ACC112 (cell line): ENCODE data around the gene MRPS31.
"Not testable (repeated sequence)": the region's sequence is repeated elsewhere in the genome, so short reads cannot be mapped to it uniquely, and the experiment has no call there.

Source experiments
- H2AFZ ChIP-seq: fragments of 200-600 bp; sonication (generic); one replicate; pipeline ENCODE4 v1.6.0; 2017; ENCODE audit warnings: antibody characterized with exemption, low read length; ENCODE audit not compliant: unreplicated experiment
- H3K27ac ChIP-seq: fragments of 200-600 bp; sonication (generic); 2 replicates; pipeline ENCODE4 v1.5.1; 2014; ENCODE audit warnings: low read depth, mild to moderate bottlenecking, antibody characterized with exemption, low read length, moderate library complexity
- H3K27me3 ChIP-seq: fragments of 200-600 bp; sonication (generic); 2 replicates; pipeline ENCODE4 v1.6.1; 2014; ENCODE audit warnings: mild to moderate bottlenecking, antibody characterized with exemption, low read length, moderate library complexity, mixed read lengths; ENCODE audit not compliant: insufficient read depth
- H3K36me3 ChIP-seq: fragments of 200-600 bp; sonication (generic); 2 replicates; pipeline ENCODE4 v1.6.1; 2016; ENCODE audit warnings: mild to moderate bottlenecking, antibody characterized with exemption, low read length, moderate library complexity, mixed read lengths; ENCODE audit not compliant: insufficient read depth
- H3K4me1 ChIP-seq: fragments of 200-600 bp; sonication (generic); one replicate; pipeline ENCODE4 v1.6.1; 2016; ENCODE audit warnings: low read length, mixed read lengths; ENCODE audit not compliant: insufficient read depth, unreplicated experiment, control insufficient read depth
- H3K4me3 ChIP-seq: fragments of 200-600 bp; sonication (generic); 2 replicates; pipeline ENCODE4 v1.5.1; 2014; ENCODE audit warnings: mild to moderate bottlenecking, low read depth, low read length
- H3K79me2 ChIP-seq: fragments of 200-600 bp; sonication (generic); one replicate; pipeline ENCODE4 v1.6.0; 2016; ENCODE audit warnings: low read length; ENCODE audit not compliant: control insufficient read depth, unreplicated experiment, insufficient read depth

The MRPS31 gene

DNA sequence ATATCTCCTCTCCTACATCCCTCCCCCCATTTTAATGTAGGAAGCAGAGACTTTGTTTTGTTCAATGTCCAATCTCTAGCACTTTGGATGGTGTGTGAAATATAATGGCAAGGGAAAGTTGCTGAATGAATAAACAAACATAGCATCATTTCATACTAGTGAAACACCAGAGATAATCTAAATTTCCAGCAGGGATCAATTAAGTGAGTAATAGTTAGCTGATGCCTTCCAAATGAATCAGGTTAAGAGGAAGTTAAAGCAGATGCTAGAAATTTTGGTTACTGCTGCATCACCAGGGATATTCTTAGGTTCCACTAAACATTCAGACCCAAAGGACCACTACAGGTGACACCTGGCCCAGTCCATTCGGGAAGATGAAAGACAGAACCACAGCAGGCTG is 8.1 kb downstream of the MRPS31 start:
- H3K27ac ChIP-seq, result no peak overlapping the region
- H3K4me3 ChIP-seq, result no peak overlapping the region
- peaks cover 3% of the 10 kb centered on the region for H3K79me2 ChIP-seq
- H3K27me3 ChIP-seq, result no peaks in the 10 kb centered on the region
- H2AFZ ChIP-seq, result no peak overlapping the region
- no peaks in the 10 kb centered on the region; the same call in 1 of the 2 replicates for H3K36me3 ChIP-seq
- peaks cover 7% of the 10 kb centered on the region for H3K4me1 ChIP-seq

DNA sequence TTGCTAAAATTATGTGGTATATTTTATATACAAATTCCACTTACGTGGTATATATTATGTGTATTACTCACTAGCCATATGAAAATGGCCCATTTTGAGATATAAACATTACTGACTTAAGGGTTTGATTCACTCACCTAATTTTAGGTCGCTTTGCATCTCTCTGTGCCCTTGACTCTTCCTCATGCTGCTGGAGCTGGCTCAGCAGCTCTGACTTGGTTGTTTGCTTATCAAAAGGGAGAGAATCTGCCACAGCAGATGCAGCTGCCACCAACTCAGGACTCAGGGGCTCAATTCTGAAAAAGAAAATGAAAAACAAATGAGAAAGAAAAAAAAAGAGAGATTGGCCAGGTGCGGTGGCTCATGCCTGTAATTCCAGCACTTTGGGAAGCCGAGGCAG is 12.2 kb downstream of the MRPS31 start:
- Histone ChIP-seq H3K27ac (no peak overlapping the region), H2AFZ (no peak overlapping the region), H3K27me3 (no peaks in the 10 kb centered on the region), H3K36me3 (peaks cover 4% of the 10 kb centered on the region), H3K4me1 (peaks cover 3% of the 10 kb centered on the region), H3K79me2 (no peaks in the 10 kb centered on the region), H3K4me3 (no peak overlapping the region)

DNA sequence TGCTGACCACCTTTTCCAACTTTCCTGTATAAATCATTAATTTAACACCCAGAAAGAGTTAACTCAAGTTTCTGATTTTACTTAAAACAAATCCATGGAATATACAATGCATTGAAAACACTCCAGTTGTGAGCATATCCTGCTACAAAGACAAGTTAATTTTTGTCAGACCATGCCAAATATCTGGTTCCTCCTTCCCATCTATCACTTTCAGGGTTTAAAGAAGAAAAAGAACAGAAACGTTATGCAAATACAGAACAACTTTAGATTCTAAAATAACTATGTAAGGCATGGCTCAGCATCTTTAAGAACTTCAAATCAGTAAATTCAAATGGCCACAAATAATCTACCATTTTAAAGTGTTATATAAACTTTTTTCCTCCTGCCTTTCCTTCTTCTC is 14.9 kb downstream of the MRPS31 start:
- Histone ChIP-seq H3K4me3 (no peak overlapping the region), H2AFZ (no peak overlapping the region), H3K27me3 (no peaks in the 10 kb centered on the region), H3K79me2 (no peaks in the 10 kb centered on the region), H3K36me3 (peaks cover 4% of the 10 kb centered on the region), H3K4me1 (no peaks in the 10 kb centered on the region), H3K27ac (no peak overlapping the region)

DNA sequence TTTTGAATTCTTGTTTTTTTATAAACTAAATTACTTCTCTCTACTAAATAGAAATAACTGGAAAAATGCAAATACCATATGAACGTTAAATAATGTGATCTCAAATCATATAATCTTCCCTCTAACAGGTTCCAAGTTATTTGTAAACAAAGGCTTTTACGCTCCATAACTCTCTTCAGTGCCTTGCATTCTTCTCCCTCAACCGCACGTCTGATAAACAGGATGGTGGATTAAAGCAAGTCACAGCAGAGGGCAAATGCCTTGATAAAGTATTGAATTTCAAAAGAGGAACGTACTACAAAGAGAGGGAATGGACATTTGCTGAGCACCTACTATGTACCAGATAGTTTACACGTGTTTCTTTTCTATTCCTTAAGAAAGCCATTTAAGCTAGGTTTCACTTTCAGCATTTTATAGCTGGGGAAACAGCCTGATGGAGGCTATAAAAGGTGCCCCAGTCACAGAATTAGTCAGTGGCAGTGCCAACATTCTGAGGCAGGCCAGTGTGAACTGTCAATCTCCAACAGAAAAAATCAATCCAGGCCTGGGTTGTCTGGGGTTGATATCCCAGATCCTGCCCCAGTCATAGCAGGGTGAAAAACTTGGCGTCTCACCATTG is 15.8 kb downstream of the MRPS31 start:
- Histone ChIP-seq H3K27me3 (no peaks in the 10 kb centered on the region), H3K27ac (no peak overlapping the region), H3K4me1 (no peaks in the 10 kb centered on the region), H3K36me3 (peaks cover 4% of the 10 kb centered on the region), H2AFZ (no peak overlapping the region), H3K79me2 (no peaks in the 10 kb centered on the region), H3K4me3 (no peak overlapping the region)

DNA sequence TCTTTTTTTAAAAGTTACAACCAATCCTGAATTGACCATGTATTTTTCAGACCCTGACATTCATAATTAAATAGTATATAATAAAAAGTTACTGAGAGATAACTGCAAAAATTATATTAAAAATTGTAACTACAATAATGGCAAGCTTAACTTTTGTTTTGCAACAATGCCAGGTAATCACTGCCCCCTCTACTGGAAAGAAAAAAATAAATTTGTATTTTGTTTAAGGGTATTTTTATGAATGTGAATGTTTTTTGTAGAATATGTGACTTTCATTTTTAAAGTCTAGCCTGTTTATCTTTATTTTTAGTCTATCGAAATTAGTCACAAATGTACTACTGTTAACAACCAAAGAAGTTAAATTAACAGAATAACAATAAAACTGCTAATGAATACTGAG is 21.7 kb downstream of the MRPS31 start:
- Histone ChIP-seq H3K27ac (no peak overlapping the region), H3K27me3 (no peaks in the 10 kb centered on the region), H3K4me3 (no peak overlapping the region), H3K36me3 (peaks cover 5% of the 10 kb centered on the region), H3K79me2 (no peaks in the 10 kb centered on the region), H3K4me1 (no peaks in the 10 kb centered on the region), H2AFZ (no peak overlapping the region)

DNA sequence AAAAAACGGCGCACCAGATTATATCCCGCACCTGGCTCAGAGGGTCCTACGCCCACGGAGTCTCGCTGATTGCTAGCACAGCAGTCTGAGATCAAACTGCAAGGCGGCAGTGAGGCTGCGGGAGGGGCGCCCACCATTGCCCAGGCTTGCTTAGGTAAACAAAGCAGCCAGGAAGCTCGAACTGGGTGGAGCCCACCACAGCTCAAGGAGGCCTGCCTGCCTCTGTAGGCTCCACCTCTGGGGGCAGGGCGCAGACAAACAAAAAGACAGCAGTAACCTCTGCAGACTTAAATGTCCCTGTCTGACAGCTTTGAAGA is 35.8 kb downstream of the MRPS31 start:
- not testable (repeated sequence) for H3K27ac ChIP-seq, H3K4me1 ChIP-seq, H3K36me3 ChIP-seq, H2AFZ ChIP-seq, H3K4me3 ChIP-seq, H3K79me2 ChIP-seq, H3K27me3 ChIP-seq

DNA sequence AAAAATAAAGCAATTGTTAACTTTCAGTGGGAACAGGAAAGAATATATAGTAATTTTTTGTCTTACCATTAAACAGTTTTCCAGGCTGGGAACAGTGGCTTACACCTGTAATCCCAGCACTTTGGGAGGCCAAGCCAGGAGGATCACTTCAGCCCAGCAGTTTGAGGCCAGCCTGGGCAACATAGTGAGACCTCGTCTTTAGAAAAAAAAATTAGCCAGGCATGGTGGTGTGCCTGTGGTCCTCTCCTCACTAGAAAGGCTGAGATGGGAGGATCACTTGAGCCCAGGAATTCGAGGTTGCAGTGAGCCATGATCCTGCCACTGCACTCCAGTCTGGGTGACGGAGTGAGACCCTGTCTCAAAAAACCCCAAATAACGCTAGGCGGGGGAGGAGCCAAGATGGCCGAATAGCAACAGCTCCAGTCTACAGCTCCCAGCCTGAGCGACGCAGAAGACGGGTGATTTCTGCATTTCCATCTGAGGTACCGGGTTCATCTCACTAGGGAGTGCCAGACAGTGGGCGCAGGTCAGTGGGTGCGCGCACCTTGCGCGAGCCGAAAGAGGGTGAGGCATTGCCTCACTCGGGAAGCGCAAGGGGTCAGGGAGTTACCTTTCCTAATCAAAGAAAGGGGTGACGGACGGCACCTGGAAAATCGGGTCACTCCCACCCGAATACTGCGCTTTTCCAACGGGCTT is 36.3 kb downstream of the MRPS31 start:
- H3K79me2 ChIP-seq, H3K4me3 ChIP-seq, H2AFZ ChIP-seq, H3K36me3 ChIP-seq, H3K27me3 ChIP-seq, H3K4me1 ChIP-seq, H3K27ac ChIP-seq: not testable (repeated sequence)

DNA sequence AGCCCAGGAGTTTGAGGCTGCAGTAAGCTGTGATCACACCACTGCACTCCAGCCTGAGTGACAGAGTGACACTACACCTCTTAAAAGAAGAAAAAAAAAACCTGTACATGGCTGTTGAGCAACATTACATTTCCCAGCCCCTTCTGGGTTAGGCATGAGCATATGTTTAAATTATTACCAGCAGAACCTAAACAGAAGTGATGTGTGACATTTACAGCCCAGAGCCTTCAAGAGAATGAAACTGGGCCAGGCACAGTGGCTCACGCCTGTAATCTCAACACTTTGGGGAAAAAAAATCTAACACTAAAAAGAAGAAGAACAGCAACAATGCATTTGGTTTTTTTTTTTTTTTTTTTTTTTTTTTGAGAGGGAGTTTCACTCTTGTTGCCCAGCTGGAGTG is 38.3 kb downstream of the MRPS31 start:
- Histone ChIP-seq H3K4me3 (no peak overlapping the region), H3K36me3 (no peaks in the 10 kb centered on the region), H3K27ac (no peak overlapping the region), H3K79me2 (no peaks in the 10 kb centered on the region), H3K27me3 (no peaks in the 10 kb centered on the region), H3K4me1 (no peaks in the 10 kb centered on the region), H2AFZ (no peak overlapping the region)

DNA sequence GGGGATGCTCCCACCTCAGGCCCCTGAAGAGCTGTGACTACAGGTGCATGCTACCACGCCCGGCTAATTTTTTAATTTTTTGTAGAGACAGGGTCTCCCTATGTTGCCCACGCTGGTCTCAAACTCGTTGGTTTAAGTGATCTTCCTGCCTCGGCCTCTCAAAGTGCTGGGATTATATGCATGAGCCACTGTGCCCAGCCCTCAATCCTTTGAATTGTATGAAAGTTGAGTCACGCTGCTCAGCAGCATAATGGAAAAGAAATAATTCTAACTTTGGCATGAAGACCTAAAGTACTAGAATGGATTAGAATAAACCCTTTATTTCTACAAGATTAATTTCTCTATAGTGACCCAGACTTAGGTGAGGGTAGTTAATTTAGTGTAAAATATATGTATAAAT is 42.4 kb downstream of the MRPS31 start:
- Histone ChIP-seq H3K79me2 (no peaks in the 10 kb centered on the region), H3K36me3 (no peaks in the 10 kb centered on the region)

DNA sequence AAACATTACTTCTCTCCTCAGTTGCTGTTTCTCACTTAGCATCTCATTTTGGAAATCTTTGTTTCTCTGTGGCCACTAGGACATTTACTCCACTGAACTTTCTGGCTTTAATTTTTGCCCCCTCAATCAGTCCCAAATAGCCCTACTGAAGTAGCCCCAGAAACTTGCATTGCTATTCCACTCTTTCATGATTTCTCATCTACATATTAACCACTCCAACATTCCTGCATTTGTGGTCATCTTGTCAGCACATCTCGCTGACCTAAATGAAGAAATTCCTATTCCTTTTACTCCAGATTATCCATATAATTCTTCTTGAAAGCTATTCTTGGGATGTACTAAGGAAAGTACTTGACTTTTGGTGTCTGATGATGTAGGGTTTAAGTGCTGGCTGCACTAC is 56.6 kb downstream of the MRPS31 start:
- not testable (repeated sequence) for H3K79me2 ChIP-seq, H3K27me3 ChIP-seq, H2AFZ ChIP-seq, H3K4me1 ChIP-seq, H3K4me3 ChIP-seq, H3K36me3 ChIP-seq, H3K27ac ChIP-seq

More for the DNA sequence above, 42.4 kb downstream of the MRPS31 start:
- no peak overlapping the region for H3K27ac ChIP-seq
- H2AFZ ChIP-seq, result no peak overlapping the region
- H3K4me3 ChIP-seq, result no peak overlapping the region
- H3K4me1 ChIP-seq, result no peaks in the 10 kb centered on the region
- H3K27me3 ChIP-seq, result no peaks in the 10 kb centered on the region

DNA sequence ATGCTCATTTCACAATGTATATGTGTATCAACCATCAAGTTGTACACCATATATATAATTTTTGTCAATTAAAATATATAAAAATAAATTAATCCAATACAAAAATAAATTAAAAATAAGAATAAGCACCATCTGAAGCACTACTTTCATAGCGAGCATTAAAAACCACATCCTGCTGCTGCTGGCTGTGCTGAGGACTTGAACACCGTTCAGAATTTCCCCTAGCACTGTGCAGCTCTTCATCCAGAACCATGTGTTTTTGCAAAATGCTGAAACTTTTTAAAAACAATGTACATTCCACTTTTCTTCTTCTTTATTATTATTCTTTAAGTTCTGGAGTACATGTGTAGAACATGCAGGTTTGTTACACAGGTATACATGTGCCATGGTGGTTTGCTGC is 64.6 kb downstream of the MRPS31 start:
- Histone ChIP-seq H2AFZ (no peak overlapping the region), H3K27ac (no peak overlapping the region), H3K4me3 (no peak overlapping the region), H3K4me1 (no peaks in the 10 kb centered on the region), H3K36me3 (no peaks in the 10 kb centered on the region), H3K27me3 (no peaks in the 10 kb centered on the region), H3K79me2 (no peaks in the 10 kb centered on the region)
